H1 (cell line): ENCODE measurements around the gene ARHGEF12. TPM values are rescaled to one million over a fixed set of nuclear protein-coding genes. Genes with fewer than 3 reads are reported as not detected.

Experiments
- CTCF ChIA-PET: fragments of 300-600 bp; sonication (Branson Sonifier 250); formaldehyde crosslinking; loops from one replicate; lab custom pipeline; 2021; ENCODE audit not compliant: partially characterized antibody; lab: Charles Lee
- POLR2A ChIA-PET: fragments of 300-600 bp; sonication (Branson Sonifier 250); formaldehyde crosslinking; loops from one replicate; lab custom pipeline; 2021; ENCODE audit warnings: inconsistent platforms; ENCODE audit not compliant: partially characterized antibody; lab: Charles Lee
- DNase-seq, 2 experiments: peaks; one replicate each; pipeline versions ENCODE4 v3.0.0 to v3.0.0-alpha.2; 2010 to 2022; ENCODE audit warnings: low spot score in 2 of 2, low read depth in 1 of 2, mixed read lengths in 1 of 2
- FAIRE-seq: peaks from 2 replicates; lab custom pipeline; 2011; peaks lifted over from hg19 to GRCh38; lab: Jason Lieb, UNC
- H2AFZ ChIP-seq: 2 replicates; pipeline ENCODE4 v1.8.1; 2012; ENCODE audit warnings: low read length, inconsistent platforms
- H2AK5ac ChIP-seq: 2 replicates; pipeline ENCODE4 v1.6.1; 2013; ENCODE audit warnings: low read depth, low read length
- H2BK120ac ChIP-seq: replicated peaks from 2 replicates; pipeline ENCODE3; 2013; ENCODE audit warnings: low read depth, low read length, inconsistent platforms
- H2BK12ac ChIP-seq: 2 replicates; pipeline ENCODE4 v1.6.1; 2013; ENCODE audit warnings: low read depth, low read length
- H2BK15ac ChIP-seq: 2 replicates; pipeline ENCODE4 v1.6.1; 2013; ENCODE audit warnings: low read length
- H2BK20ac ChIP-seq: 2 replicates; pipeline ENCODE4 v1.6.1; 2013; ENCODE audit warnings: low read length
- H2BK5ac ChIP-seq: 2 replicates; pipeline ENCODE4 v1.6.1; 2013; ENCODE audit warnings: low read depth, low read length
- H3K14ac ChIP-seq: 2 replicates; pipeline ENCODE4 v1.6.1; 2013; ENCODE audit warnings: inconsistent platforms; ENCODE audit not compliant: insufficient read length
- H3K18ac ChIP-seq: 2 replicates; pipeline ENCODE4 v1.6.1; 2013; ENCODE audit warnings: low read length; ENCODE audit errors: extremely low read depth
- H3K23ac ChIP-seq: 2 replicates; pipeline ENCODE4 v1.6.1; 2013; ENCODE audit warnings: inconsistent platforms; ENCODE audit not compliant: insufficient read length
- H3K23me2 ChIP-seq: 2 replicates; pipeline ENCODE4 v1.6.1; 2013; ENCODE audit warnings: low read depth, low read length
- H3K27ac ChIP-seq: 2 replicates; pipeline ENCODE4 v1.6.1; 2011; ENCODE audit warnings: low read depth, low read length, inconsistent platforms
- H3K27me3 ChIP-seq, 4 experiments: replicated peaks in 1 of 4; 1 replicate in 1 of 4; 2 replicates in 3 of 4; pipeline versions ENCODE4 v1.6.1 to v1.8.1; 2011 to 2013; ENCODE audit warnings: low read length in 3 of 4, mild to moderate bottlenecking in 3 of 4, inconsistent platforms in 2 of 4, mixed read lengths in 2 of 4, moderate library complexity in 1 of 4; ENCODE audit not compliant: control insufficient read depth in 3 of 4, insufficient read depth in 3 of 4; ENCODE audit errors: extremely low read depth in 1 of 4
- H3K36me3 ChIP-seq, 4 experiments: 2 replicates each; pipeline versions ENCODE4 v1.6.1 to v1.8.1; 2011 to 2013; ENCODE audit warnings: mild to moderate bottlenecking in 4 of 4, low read length in 3 of 4, moderate library complexity in 2 of 4, control low read depth in 1 of 4, inconsistent platforms in 1 of 4; ENCODE audit not compliant: insufficient read depth in 4 of 4, control insufficient read depth in 2 of 4
- H3K4ac ChIP-seq: replicated peaks from 2 replicates; pipeline ENCODE3; 2013; ENCODE audit warnings: low read length, low read depth, mixed read lengths, inconsistent platforms; ENCODE audit not compliant: insufficient read length
- H3K4me1 ChIP-seq, 4 experiments: replicated peaks in 1 of 4; 1 replicate in 1 of 4; 2 replicates in 3 of 4; pipeline versions ENCODE4 v1.6.1 to v1.8.1; 2011 to 2013; ENCODE audit warnings: low read length in 3 of 4, inconsistent platforms in 2 of 4, mixed read lengths in 1 of 4; ENCODE audit not compliant: insufficient read depth in 4 of 4, control insufficient read depth in 3 of 4
- H3K4me2 ChIP-seq, 2 experiments: 2 replicates each; pipeline versions ENCODE4 v1.6.1 to v1.8.1; 2011 to 2013; ENCODE audit warnings: low read depth in 2 of 2, low read length in 2 of 2, control low read depth in 1 of 2, inconsistent platforms in 1 of 2, mild to moderate bottlenecking in 1 of 2; ENCODE audit not compliant: insufficient read depth in 1 of 2
- H3K4me3 ChIP-seq, 4 experiments: fragments of 200-600, 300-600 bp in 1 of 4; sonication (generic), shearing (Covaris generic), sonication (Bioruptor Twin) in 1 of 4; 2 replicates each; pipeline versions ENCODE4 v1.5.1 to v1.8.1; 2011 to 2016; ENCODE audit warnings: low read length in 4 of 4, low read depth in 3 of 4, control low read depth in 2 of 4, inconsistent platforms in 2 of 4, mild to moderate bottlenecking in 2 of 4, mixed read lengths in 1 of 4, moderate library complexity in 1 of 4; ENCODE audit not compliant: insufficient read depth in 2 of 4; ENCODE audit errors: extremely low read depth in 1 of 4
- H3K56ac ChIP-seq: replicated peaks from 2 replicates; pipeline ENCODE3; 2013; ENCODE audit warnings: low read depth, mild to moderate bottlenecking, mixed read lengths, low read length, inconsistent platforms; ENCODE audit not compliant: insufficient read length
- H3K79me1 ChIP-seq: 2 replicates; pipeline ENCODE4 v1.6.1; 2013; ENCODE audit warnings: low read depth, low read length, control low read depth
- H3K79me2 ChIP-seq, 2 experiments: 2 replicates each; pipeline versions ENCODE4 v1.6.1 to v1.8.1; 2012 to 2013; ENCODE audit warnings: low read length in 2 of 2, mild to moderate bottlenecking in 2 of 2, inconsistent platforms in 1 of 2; ENCODE audit not compliant: insufficient read depth in 2 of 2, control insufficient read depth in 1 of 2
- H3K9ac ChIP-seq, 4 experiments: replicated peaks in 1 of 4; 1 replicate in 1 of 4; 2 replicates in 3 of 4; pipeline versions ENCODE4 v1.6.1 to v1.8.1; 2011 to 2013; ENCODE audit warnings: low read depth in 3 of 4, low read length in 3 of 4, control low read depth in 2 of 4, mild to moderate bottlenecking in 2 of 4, moderate library complexity in 2 of 4, inconsistent platforms in 1 of 4; ENCODE audit errors: extremely low read depth in 1 of 4
- H3K9me3 ChIP-seq, 2 experiments: 2 replicates each; pipeline versions ENCODE4 v1.6.1 to v1.8.1; 2012 to 2013; ENCODE audit warnings: mild to moderate bottlenecking in 2 of 2, moderate library complexity in 2 of 2, control low read depth in 1 of 2, inconsistent platforms in 1 of 2, low read depth in 1 of 2, low read length in 1 of 2, mixed read lengths in 1 of 2; ENCODE audit not compliant: insufficient read depth in 2 of 2
- H4K20me1 ChIP-seq, 2 experiments: replicated peaks in 1 of 2; 2 replicates each; pipeline versions ENCODE3 to v1.8.1; 2011 to 2013; ENCODE audit warnings: inconsistent platforms in 2 of 2, low read length in 2 of 2, mild to moderate bottlenecking in 1 of 2; ENCODE audit not compliant: insufficient read depth in 2 of 2, control insufficient read depth in 1 of 2
- H4K5ac ChIP-seq: 2 replicates; pipeline ENCODE4 v1.6.1; 2013; ENCODE audit warnings: low read length, low read depth, mixed read lengths, inconsistent platforms; ENCODE audit not compliant: insufficient read length
- H4K8ac ChIP-seq: 2 replicates; pipeline ENCODE4 v1.8.0; 2013; ENCODE audit warnings: mild to moderate bottlenecking, moderate library complexity, low read length, inconsistent platforms; ENCODE audit not compliant: insufficient read depth; ENCODE audit errors: extremely low read depth
- H4K91ac ChIP-seq: replicated peaks from 2 replicates; pipeline ENCODE3; 2013; ENCODE audit warnings: low read length, mixed read lengths, inconsistent platforms; ENCODE audit not compliant: insufficient read length
- GABPA ChIP-seq: IDR thresholded peaks from 2 replicates; pipeline ENCODE4 v1.6.1; 2011; ENCODE audit warnings: mild to moderate bottlenecking, low read length, moderate library complexity, borderline replicate concordance; ENCODE audit not compliant: insufficient read depth
- NRF1 ChIP-seq: IDR thresholded peaks from 2 replicates; pipeline ENCODE4 v1.6.1; 2011; ENCODE audit warnings: mild to moderate bottlenecking, low read depth, low read length, improper control_type of control experiment
- POU5F1 ChIP-seq: IDR thresholded peaks from 2 replicates; pipeline ENCODE4 v1.6.1; 2011; ENCODE audit warnings: low read depth, mild to moderate bottlenecking, low read length, moderate library complexity
- SIRT6 ChIP-seq: IDR thresholded peaks from one replicate; pipeline ENCODE4 v1.7.1; 2012; ENCODE audit warnings: low read length, inconsistent platforms
- SUZ12 ChIP-seq: fragments of 200-600 bp; sonication (generic); IDR thresholded peaks from 2 replicates; pipeline ENCODE4 v1.6.1; 2012; ENCODE audit warnings: mild to moderate bottlenecking, inconsistent platforms, low read length, moderate library complexity, mixed read lengths
- TAF7 ChIP-seq: optimal IDR thresholded peaks from 2 replicates; pipeline ENCODE3; 2011; ENCODE audit warnings: low read depth, mild to moderate bottlenecking, inconsistent platforms, low read length, moderate library complexity, borderline replicate concordance
- TCF12 ChIP-seq: IDR thresholded peaks from 2 replicates; pipeline ENCODE4 v1.6.1; 2011; ENCODE audit warnings: low read depth, mild to moderate bottlenecking, low read length
- WGBS, 2 experiments: shearing (Covaris generic) in 1 of 2; methylation state at CpG; one replicate each; pipeline versions ENCODE4 v1.1.6 to v1.1.7; 2013 to 2015; ENCODE audit warnings: low lambda C conversion rate in 2 of 2, mixed read lengths in 2 of 2, inconsistent platforms in 1 of 2, low coverage in 1 of 2, missing lambda C conversion rate in 1 of 2; ENCODE audit not compliant: insufficient replicate concordance in 2 of 2, insufficient coverage in 1 of 2, insufficient read length in 1 of 2; ENCODE audit errors: extremely low coverage in 1 of 2, missing lambda C conversion rate in 1 of 2; 5-methylcytosine and 5-hydroxymethylcytosine counted together
- polyA plus RNA-seq, 7 experiments: library from polyadenylated mRNA; depleted of rRNA in 3 of 7; stranded (reverse) in 5 of 7; unstranded in 2 of 7; fragments of >200 nt in 5 of 7; fragments of 200-250 nt in 2 of 7; gene quantifications; 1 replicate in 5 of 7; 2 replicates in 1 of 7; 4 replicates in 1 of 7; pipeline versions ENCODE4 v1.2.1 to v1.2.3, GENCODE V29; 2011 to 2013; ENCODE audit warnings: missing spikeins in 2 of 7, mixed read lengths in 2 of 7
- total RNA-seq: library from RNA; stranded (reverse); fragmentation: NEBNext Ultra II Directional; extraction: Animal tissue kit (Norgen Biotek cat#: 25700); gene quantifications from 2 replicates; pipeline ENCODE4 v1.2.1, GENCODE V29; 2021

The ARHGEF12 gene
- total and polyA plus RNA-seq, 2 of the 8 experiments (the other 6 are each of a cell fraction or from before 2014, with no cell fraction given) = 5.1 to 33.7 TPM

DNA sequence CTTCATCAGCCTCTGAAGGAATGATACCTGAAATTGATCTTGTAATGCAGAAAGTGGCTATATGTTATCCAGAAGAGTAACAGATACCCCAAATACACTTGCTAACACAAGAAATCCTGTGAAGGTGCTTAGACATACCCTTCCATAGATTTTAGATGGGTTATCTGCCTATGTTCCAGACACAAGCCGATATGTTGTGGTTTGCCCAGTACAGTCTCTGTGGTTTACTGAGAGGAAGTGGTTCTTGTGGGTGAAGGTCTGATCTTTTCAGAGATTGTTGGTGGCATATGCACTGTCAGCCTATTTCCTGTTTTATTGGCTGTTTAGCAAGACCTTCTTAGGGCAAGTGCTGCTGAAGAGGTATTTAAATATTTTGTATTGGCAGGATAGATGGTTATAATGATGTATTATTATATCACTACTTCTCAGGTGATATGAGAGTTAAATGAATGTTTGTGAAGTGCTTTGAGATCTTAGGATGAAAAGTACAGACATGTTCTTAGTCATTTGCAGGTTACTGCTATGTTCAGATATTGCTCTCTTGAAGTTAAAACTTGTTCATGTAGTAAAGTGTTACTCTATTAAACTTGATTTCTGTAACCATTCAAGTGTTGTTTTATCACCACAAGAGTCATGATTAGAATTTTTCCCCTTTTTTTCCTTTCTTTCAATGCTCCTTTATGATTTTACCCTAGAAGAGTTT is 8.2 kb downstream of the ARHGEF12 start:
- FAIRE-seq (no peak), DNase-seq (no peak)
- no peak overlapping the region for H2BK120ac ChIP-seq
- H2AFZ ChIP-seq = no peak overlapping the region
- no peak overlapping the region for H3K4me3 ChIP-seq
- no peaks in the 10 kb centered on the region for H3K9me3 ChIP-seq
- no peak overlapping the region for H3K14ac ChIP-seq
- H3K79me1 ChIP-seq = peaks cover 3% of the 10 kb centered on the region; the same call in 1 of the 2 replicates
- H4K91ac ChIP-seq = no peak overlapping the region
- CTCF ChIA-PET = no interaction called here
- no peak overlapping the region for H3K18ac ChIP-seq
- no peak overlapping the region for H2BK5ac ChIP-seq
- peaks cover 0 to 2% (median 2%) of the 10 kb centered on the region in 4 experiments; a peak in 5 of 7 replicates for H3K4me1 ChIP-seq
- H2BK20ac ChIP-seq = no peak overlapping the region
- no peak for TF ChIP-seq SUZ12
- TF ChIP-seq GABPA = no peak
- TF ChIP-seq NRF1 = no peak
- TF ChIP-seq TCF12 = no peak
- no peak for TF ChIP-seq POU5F1
- no peak for TF ChIP-seq TAF7
- no peak for TF ChIP-seq SIRT6
- no peaks in the 10 kb centered on the region for H3K36me3 ChIP-seq
- H2AK5ac ChIP-seq = no peak overlapping the region
- no peak overlapping the region for H3K23ac ChIP-seq
- no peak overlapping the region for H4K5ac ChIP-seq
- H2BK15ac ChIP-seq = no peak overlapping the region
- no peak overlapping the region for H3K56ac ChIP-seq
- H3K27ac ChIP-seq = no peak overlapping the region
- no peaks in the 10 kb centered on the region for H3K27me3 ChIP-seq
- H3K9ac ChIP-seq = no peak overlapping the region
- POLR2A ChIA-PET = interaction anchor here (1.7 kb wide), 1 partner anchor 8 kb away, joined by 6 read pairs; the partner anchor contains the start of gene ARHGEF12
- no peak overlapping the region for H3K4me2 ChIP-seq
- WGBS, 2 experiments = 88% methylated on average over 1 of the region's 1 CpG; no CpG with 5 or more reads in 1 of the 2 experiments
- H3K4ac ChIP-seq = no peak overlapping the region
- no peak overlapping the region for H4K8ac ChIP-seq
- no peak overlapping the region for H2BK12ac ChIP-seq
- H3K23me2 ChIP-seq = no peaks in the 10 kb centered on the region
- peaks cover 2 to 6% of the 10 kb centered on the region in 2 experiments for H4K20me1 ChIP-seq
- peaks cover 2 to 90% of the 10 kb centered on the region in 2 experiments; a peak in 3 of 4 replicates for H3K79me2 ChIP-seq
